Fibroblast of upper back skin (primary cell): Measurements from ENCODE around the gene PTAFR.

ENCODE experiments used
- DNase-seq: peaks from one replicate; pipeline ENCODE4 v3.0.0-alpha.2; 2013

Gene PTAFR

GRCh38 chr1:28175955-28176485 is 470 bp downstream of the PTAFR start:
- DNase-seq = no peak

GRCh38 chr1:28173980-28174297 is 2.6 kb downstream of the PTAFR start:
- peak; percentile 54 for DNase-seq

GRCh38 chr1:28173151-28173979 is 3.1 kb downstream of the PTAFR start:
- peak; percentile 25 for DNase-seq

GRCh38 chr1:28172713-28173150 is 3.8 kb downstream of the PTAFR start:
- no peak for DNase-seq

GRCh38 chr1:28171246-28171645 is 5.2 kb downstream of the PTAFR start:
- DNase-seq = no peak

- no peak for DNase-seq
Observed at GRCh38 chr1:28170001-28170596, 6.4 kb downstream of the PTAFR start.

- DNase-seq = peak; percentile 52
Observed at GRCh38 chr1:28163496-28164161, 12.9 kb downstream of the PTAFR start.

- DNase-seq = no peak
Observed at GRCh38 chr1:28162151-28162550, 14.3 kb downstream of the PTAFR start.

GRCh38 chr1:28161751-28162150 is 14.7 kb downstream of the PTAFR start:
- no peak for DNase-seq

- peak; percentile 48 for DNase-seq
Observed at GRCh38 chr1:28160782-28161266, 15.7 kb downstream of the PTAFR start.

GRCh38 chr1:28159680-28160079 is 16.8 kb downstream of the PTAFR start:
- DNase-seq = no peak

- DNase-seq = no peak
Observed at GRCh38 chr1:28159243-28159642, 17.2 kb downstream of the PTAFR start.

GRCh38 chr1:28157894-28158293 is 18.6 kb downstream of the PTAFR start:
- no peak for DNase-seq

GRCh38 chr1:28156821-28157220 is 19.7 kb downstream of the PTAFR start:
- no peak for DNase-seq

- DNase-seq = no peak
Observed at GRCh38 chr1:28155628-28156027, 20.9 kb downstream of the PTAFR start.

GRCh38 chr1:28154078-28154594 is 22.4 kb downstream of the PTAFR start:
- no peak for DNase-seq

GRCh38 chr1:28150125-28150780 is 26.2 kb downstream of the PTAFR start:
- DNase-seq = no peak

- no peak for DNase-seq
Observed at GRCh38 chr1:28148880-28149195, 27.7 kb downstream of the PTAFR start.

GRCh38 chr1:28147264-28148094 is 29.0 kb downstream of the PTAFR start:
- DNase-seq = no peak

- DNase-seq = no peak
Observed at GRCh38 chr1:28145728-28146127, 30.8 kb downstream of the PTAFR start.

GRCh38 chr1:28144203-28145135 is 32.0 kb downstream of the PTAFR start:
- peak; percentile 28 for DNase-seq
